GM12875 (cell line): Measurements from ENCODE around the gene ARF3.

Source experiments
- H3K4me3 ChIP-seq: one replicate; pipeline ENCODE4 v1.5.1; 2011; ENCODE audit warnings: low read depth, low read length, control low read depth
- CTCF ChIP-seq: IDR thresholded peaks from 2 replicates; pipeline ENCODE4 v1.5.1; 2011; ENCODE audit warnings: low read depth, mild to moderate bottlenecking, control low read depth, inconsistent platforms, low read length, moderate library complexity, borderline replicate concordance; ENCODE audit not compliant: insufficient read depth

The ARF3 gene

GRCh38 chr12:48952691-48953090, 4.6 kb downstream of the ARF3 start:
- TF ChIP-seq CTCF = no peak

GRCh38 chr12:48947727-48948126, 9.6 kb downstream of the ARF3 start:
- no peak overlapping the region for H3K4me3 ChIP-seq
- TF ChIP-seq CTCF = no peak

More at GRCh38 chr12:48952691-48953090, 4.6 kb downstream of the ARF3 start:
- no peak overlapping the region for H3K4me3 ChIP-seq

- H3K4me3 ChIP-seq = no peak overlapping the region
- TF ChIP-seq CTCF = no peak
Observed at GRCh38 chr12:48946943-48947342, 10.3 kb downstream of the ARF3 start.

- TF ChIP-seq CTCF = no peak
Observed at GRCh38 chr12:48946205-48946604, 11.1 kb downstream of the ARF3 start.

GRCh38 chr12:48943221-48943620, 14.1 kb downstream of the ARF3 start:
- H3K4me3 ChIP-seq = no peak overlapping the region
- no peak for TF ChIP-seq CTCF

More at GRCh38 chr12:48946205-48946604, 11.1 kb downstream of the ARF3 start:
- no peak overlapping the region for H3K4me3 ChIP-seq

GRCh38 chr12:48940181-48940580, 17.1 kb downstream of the ARF3 start:
- no peak overlapping the region for H3K4me3 ChIP-seq

More at GRCh38 chr12:48940181-48940580, 17.1 kb downstream of the ARF3 start:
- TF ChIP-seq CTCF = no peak
